Gastrocnemius medialis (tissue), 4 donors: ENCODE measurements around the gene BDH1.

Source experiments
- CTCF ChIP-seq, 5 experiments: fragments of 450-650 bp in 3 of 5; fragments of 200-600 bp in 2 of 5; sonication (generic) in 2 of 5; IDR thresholded peaks in 4 of 5; conservative IDR thresholded peaks in 1 of 5; 1 replicate in 4 of 5; 2 replicates in 1 of 5; pipeline ENCODE4 v1.5.1; 2016 to 2019; ENCODE audit warnings: antibody characterized with exemption in 5 of 5, mild to moderate bottlenecking in 3 of 5, moderate library complexity in 3 of 5
- POLR2A ChIP-seq, 2 donors: fragments of 450-650 bp; IDR thresholded peaks; one replicate each; pipeline ENCODE4 v1.6.1; 2017; ENCODE audit warnings: antibody characterized with exemption in 2 of 2, mild to moderate bottlenecking in 2 of 2, moderate library complexity in 2 of 2

DNA sequence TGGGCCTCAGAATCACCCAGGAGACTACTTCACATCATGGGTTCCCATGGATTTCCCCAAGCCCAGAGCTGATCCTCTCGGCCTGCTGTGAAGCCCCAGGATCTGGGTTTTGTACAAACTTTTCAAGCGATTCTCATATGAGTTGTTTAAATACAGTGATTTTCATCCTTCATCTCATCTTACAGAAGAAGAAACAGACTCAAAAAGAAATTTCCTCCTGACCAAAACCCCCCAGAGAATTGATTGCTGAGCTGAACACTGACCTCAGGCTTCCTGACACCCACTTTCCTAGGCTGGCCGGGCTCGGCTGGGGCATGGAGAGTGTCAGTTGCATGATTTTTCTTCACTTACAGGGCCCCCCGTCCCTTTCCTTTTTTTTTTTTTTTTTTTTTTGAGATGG, 60.3 kb downstream of the BDH1 start:
- TF ChIP-seq CTCF (IDR thresholded peaks at IDR 0.05 in 4 of 5, conservative IDR thresholded peaks at IDR 0.05 in 1 of 5), result no peak
- no peak for TF ChIP-seq POLR2A (IDR thresholded peaks at IDR 0.05)
